HepG2 (cell line): ENCODE data around the gene TANGO2. TPM values are rescaled to one million over a fixed set of nuclear protein-coding genes. Genes with fewer than 3 reads are reported as not detected.

Experiments used
- ATAC-seq: fragments of 200-7000 bp; cut with Tn5 transposase; 3 replicates; pipeline ENCODE4 v1.9.1; 2020; ENCODE audit warnings: mild to moderate bottlenecking, moderate library complexity
- BruUV-seq: library from RNA; stranded (reverse); fragments of 400-500 nt; replicated peaks from 2 replicates; lab custom pipeline; 2021; lab: Mats Ljungman, UMichigan
- CTCF ChIA-PET: fragments of 300-600 bp; formaldehyde crosslinking; extraction: SDS; loops from one replicate; lab custom pipeline; 2021; ENCODE audit warnings: low total read pairs, inconsistent platforms, low intra/inter-chr PET ratio; lab: Yijun Ruan, JAX
- POLR2A ChIA-PET: fragments of 350-600 bp; sonication (Branson Sonifier 250); formaldehyde crosslinking; loops from one replicate; lab custom pipeline; 2020; ENCODE audit warnings: antibody characterized with exemption, inconsistent platforms; lab: Yijun Ruan, JAX
- DNase-seq: peaks from one replicate; pipeline ENCODE4 v3.0.0-alpha.2; 2015; ENCODE audit warnings: low spot score
- FAIRE-seq: peaks from 3 replicates; lab custom pipeline; 2011; peaks lifted over from hg19 to GRCh38; lab: Jason Lieb, UNC
- H2AFZ ChIP-seq: one replicate; pipeline ENCODE4 v1.6.1; 2011; ENCODE audit warnings: low read length, inconsistent platforms
- H3K27ac ChIP-seq: fragments of 300-600 bp; 3 replicates; pipeline ENCODE4 v1.8.0; 2011; ENCODE audit warnings: mixed run types, mild to moderate bottlenecking, mixed read lengths, low read length, inconsistent platforms; ENCODE audit not compliant: insufficient read depth; ENCODE audit errors: extremely low read length
- H3K27me3 ChIP-seq, 2 experiments: fragments of 200-600 bp in 1 of 2; 2 replicates in 1 of 2; 3 replicates in 1 of 2; pipeline versions ENCODE4 v1.6.0 to v1.8.0; 2011; ENCODE audit warnings: low read length in 2 of 2, mild to moderate bottlenecking in 2 of 2, moderate library complexity in 2 of 2, inconsistent platforms in 1 of 2; ENCODE audit not compliant: insufficient read depth in 2 of 2, control insufficient read depth in 1 of 2
- H3K36me3 ChIP-seq, 2 experiments: fragments of 200-600 bp in 1 of 2; replicated peaks in 1 of 2; 2 replicates in 1 of 2; 3 replicates in 1 of 2; pipeline versions ENCODE4 v1.5.1 to v1.8.0; 2011; ENCODE audit warnings: low read length in 2 of 2, inconsistent platforms in 1 of 2; ENCODE audit not compliant: insufficient read depth in 2 of 2, control insufficient read depth in 1 of 2
- H3K4me1 ChIP-seq: 2 replicates; pipeline ENCODE4 v1.5.1; 2012; ENCODE audit warnings: low read length, inconsistent platforms; ENCODE audit not compliant: insufficient read depth
- H3K4me2 ChIP-seq: 2 replicates; pipeline ENCODE4 v1.6.0; 2011; ENCODE audit warnings: low read depth, low read length, inconsistent platforms
- H3K4me3 ChIP-seq, 3 experiments: fragments of 200-600 bp in 1 of 3; sonication (generic), shearing (Covaris generic) in 1 of 3; replicated peaks in 1 of 3; 2 replicates each; pipeline ENCODE4 v1.5.1; 2011 to 2016; ENCODE audit warnings: low read length in 3 of 3, inconsistent platforms in 2 of 3, low read depth in 2 of 3, mild to moderate bottlenecking in 2 of 3, control low read depth in 1 of 3, mixed read lengths in 1 of 3; ENCODE audit not compliant: insufficient read depth in 1 of 3
- H3K79me2 ChIP-seq: one replicate; pipeline ENCODE4 v1.6.1; 2011; ENCODE audit warnings: low read length, inconsistent platforms; ENCODE audit not compliant: insufficient read depth
- H3K9ac ChIP-seq: 2 replicates; pipeline ENCODE4 v1.6.0; 2011; ENCODE audit warnings: mild to moderate bottlenecking, low read depth, low read length, inconsistent platforms; ENCODE audit not compliant: insufficient read depth
- H3K9me3 ChIP-seq: 2 replicates; pipeline ENCODE4 v1.5.1; 2012; ENCODE audit warnings: mild to moderate bottlenecking, low read length
- H4K20me1 ChIP-seq: 2 replicates; pipeline ENCODE4 v1.6.0; 2011; ENCODE audit warnings: inconsistent platforms, mild to moderate bottlenecking, low read length, moderate library complexity; ENCODE audit not compliant: insufficient read depth
- KDM5B ChIP-seq: sonication (generic); formaldehyde crosslinking; IDR thresholded peaks from 2 replicates; pipeline ENCODE4 v1.4.0; 2020; ENCODE audit warnings: missing genetic modification reagents, mild to moderate bottlenecking, borderline replicate concordance
- POLR2A ChIP-seq, 2 experiments: IDR thresholded peaks; 2 replicates each; pipeline ENCODE4 v1.6.1; 2011; ENCODE audit warnings: low read depth in 2 of 2, low read length in 2 of 2, mild to moderate bottlenecking in 1 of 2, moderate library complexity in 1 of 2; ENCODE audit not compliant: insufficient read depth in 1 of 2
- RBM39 ChIP-seq: fragments of 200-400 bp; formaldehyde crosslinking; IDR thresholded peaks from one replicate; pipeline ENCODE4 v1.6.1; 2018; ENCODE audit warnings: antibody characterized with exemption, mild to moderate bottlenecking, low read depth, low read length; ENCODE audit not compliant: poor library complexity, severe bottlenecking
- ZSCAN31 ChIP-seq: sonication (generic); formaldehyde crosslinking; IDR thresholded peaks from 2 replicates; pipeline ENCODE4 v1.5.0; 2020; ENCODE audit warnings: low read depth, mild to moderate bottlenecking, missing genetic modification reagents
- WGBS: methylation state at CpG from one replicate; pipeline ENCODE4 v1.1.6; 2017; ENCODE audit warnings: low lambda C conversion rate; 5-methylcytosine and 5-hydroxymethylcytosine counted together
- in situ Hi-C: cut with HindIII; loops from 2 replicates; pipeline ENCODE4 v1.10.0; 2017; ENCODE audit warnings: low pct_unique_long_range_greater_than_20kb; ENCODE audit not compliant: extremely low pct_ligation_motif_present
- intact Hi-C: fragments of 100-400 bp; cut with micrococcal nuclease; formaldehyde crosslinking; loops from one replicate; pipeline ENCODE4 v1.10.0; 2022; ENCODE audit not compliant: unreplicated experiment
- polyA plus RNA-seq, 8 experiments: library from polyadenylated mRNA; depleted of rRNA in 3 of 8; stranded (reverse) in 7 of 8; unstranded in 1 of 8; fragments of >200 nt; fragmentation: Illumina TruSeq in 4 of 8; extraction: Trizol in 4 of 8; gene quantifications; 2 replicates each; pipeline versions ENCODE4 v1.2.1 to v1.2.3, GENCODE V29; 2011 to 2016; ENCODE audit warnings: low read depth in 4 of 8, missing spikeins in 1 of 8, mixed read lengths in 1 of 8; ENCODE audit not compliant: insufficient read depth in 1 of 8
- total RNA-seq, 5 experiments: library from RNA; depleted of rRNA; stranded (reverse); fragments of >200 nt; fragmentation: Illumina TruSeq; extraction: Trizol; gene quantifications; 2 replicates each; pipeline ENCODE4 v1.2.3, GENCODE V29; 2016; ENCODE audit warnings: low read depth in 1 of 5
- TF ChIP-seq, protein P1 (sequence below): sonication (generic); formaldehyde crosslinking; IDR thresholded peaks from 2 replicates; pipeline ENCODE4 v1.4.0; 2020; ENCODE audit warnings: mild to moderate bottlenecking, missing genetic modification reagents

The TANGO2 gene
- total and polyA plus RNA-seq, 2 of the 13 experiments (the other 11 are each of a cell fraction or from before 2014, with no cell fraction given): 12.9 to 14.8 TPM

DNA sequence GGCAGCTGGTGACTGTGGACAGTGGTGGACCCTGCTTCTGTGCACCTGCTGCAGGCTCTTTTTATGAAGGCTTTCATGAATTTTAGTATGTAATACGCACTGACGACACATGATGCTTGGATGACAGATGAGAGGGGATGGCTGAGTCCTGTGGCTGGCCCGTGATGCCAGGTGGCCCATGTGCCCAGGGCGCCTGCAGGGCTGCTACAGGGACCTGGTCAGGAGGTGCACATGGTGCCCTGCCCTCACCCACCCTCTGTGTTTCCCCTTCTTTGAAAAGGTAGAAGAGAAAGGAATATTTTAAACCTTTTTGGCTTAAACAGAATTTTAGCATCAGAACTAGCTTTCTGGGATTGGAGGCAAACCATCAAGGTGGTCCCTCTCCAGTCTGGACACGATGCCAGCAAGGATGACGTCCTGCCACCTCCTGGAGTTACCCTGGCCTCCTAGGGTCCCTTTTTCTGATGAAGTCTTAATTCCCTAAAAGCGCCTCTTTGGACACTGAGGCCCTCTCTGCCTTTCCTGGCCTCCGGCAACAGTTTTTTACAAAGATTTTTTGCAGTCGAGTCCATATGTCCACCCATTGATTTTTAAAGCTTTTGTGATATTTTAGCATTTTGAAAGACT lies 89.6 kb downstream of the TANGO2 start:
- H3K27ac ChIP-seq: peak overlapping the region; percentile 45
- H3K79me2 ChIP-seq: peaks cover 5% of the 10 kb centered on the region
- no peak for TF ChIP-seq ZSCAN31 (CRISPR knock-in tag)
- peak in 1 of 2 experiments; percentile 5; a peak in 2 of 4 replicates for TF ChIP-seq POLR2A (IDR thresholded peaks at IDR 0.05; ENCODE audit: insufficient read depth in 1 of 2, low read depth in 2 of 2, low read length in 2 of 2)
- TF ChIP-seq, protein P1, sequence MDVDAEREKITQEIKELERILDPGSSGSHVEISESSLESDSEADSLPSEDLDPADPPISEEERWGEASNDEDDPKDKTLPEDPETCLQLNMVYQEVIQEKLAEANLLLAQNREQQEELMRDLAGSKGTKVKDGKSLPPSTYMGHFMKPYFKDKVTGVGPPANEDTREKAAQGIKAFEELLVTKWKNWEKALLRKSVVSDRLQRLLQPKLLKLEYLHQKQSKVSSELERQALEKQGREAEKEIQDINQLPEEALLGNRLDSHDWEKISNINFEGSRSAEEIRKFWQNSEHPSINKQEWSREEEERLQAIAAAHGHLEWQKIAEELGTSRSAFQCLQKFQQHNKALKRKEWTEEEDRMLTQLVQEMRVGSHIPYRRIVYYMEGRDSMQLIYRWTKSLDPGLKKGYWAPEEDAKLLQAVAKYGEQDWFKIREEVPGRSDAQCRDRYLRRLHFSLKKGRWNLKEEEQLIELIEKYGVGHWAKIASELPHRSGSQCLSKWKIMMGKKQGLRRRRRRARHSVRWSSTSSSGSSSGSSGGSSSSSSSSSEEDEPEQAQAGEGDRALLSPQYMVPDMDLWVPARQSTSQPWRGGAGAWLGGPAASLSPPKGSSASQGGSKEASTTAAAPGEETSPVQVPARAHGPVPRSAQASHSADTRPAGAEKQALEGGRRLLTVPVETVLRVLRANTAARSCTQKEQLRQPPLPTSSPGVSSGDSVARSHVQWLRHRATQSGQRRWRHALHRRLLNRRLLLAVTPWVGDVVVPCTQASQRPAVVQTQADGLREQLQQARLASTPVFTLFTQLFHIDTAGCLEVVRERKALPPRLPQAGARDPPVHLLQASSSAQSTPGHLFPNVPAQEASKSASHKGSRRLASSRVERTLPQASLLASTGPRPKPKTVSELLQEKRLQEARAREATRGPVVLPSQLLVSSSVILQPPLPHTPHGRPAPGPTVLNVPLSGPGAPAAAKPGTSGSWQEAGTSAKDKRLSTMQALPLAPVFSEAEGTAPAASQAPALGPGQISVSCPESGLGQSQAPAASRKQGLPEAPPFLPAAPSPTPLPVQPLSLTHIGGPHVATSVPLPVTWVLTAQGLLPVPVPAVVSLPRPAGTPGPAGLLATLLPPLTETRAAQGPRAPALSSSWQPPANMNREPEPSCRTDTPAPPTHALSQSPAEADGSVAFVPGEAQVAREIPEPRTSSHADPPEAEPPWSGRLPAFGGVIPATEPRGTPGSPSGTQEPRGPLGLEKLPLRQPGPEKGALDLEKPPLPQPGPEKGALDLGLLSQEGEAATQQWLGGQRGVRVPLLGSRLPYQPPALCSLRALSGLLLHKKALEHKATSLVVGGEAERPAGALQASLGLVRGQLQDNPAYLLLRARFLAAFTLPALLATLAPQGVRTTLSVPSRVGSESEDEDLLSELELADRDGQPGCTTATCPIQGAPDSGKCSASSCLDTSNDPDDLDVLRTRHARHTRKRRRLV (CRISPR knock-in tag): no peak
- TF ChIP-seq RBM39: no peak
- TF ChIP-seq KDM5B (CRISPR knock-in tag): no peak
- H3K9me3 ChIP-seq: no peaks in the 10 kb centered on the region
- H2AFZ ChIP-seq: no peak overlapping the region
- H3K27me3 ChIP-seq: no peaks in the 10 kb centered on the region
- H3K36me3 ChIP-seq: peaks cover 36 to 94% of the 10 kb centered on the region in 2 experiments
- FAIRE-seq (no peak), DNase-seq (no peak), ATAC-seq (no peak)
- peaks cover 4% of the 10 kb centered on the region; the same call in 1 of the 2 replicates for H4K20me1 ChIP-seq
- in situ Hi-C loops: no loop called here
- WGBS: over 99% methylated on average over 8 of the region's 9 CpGs
- H3K4me1 ChIP-seq: peaks cover 15% of the 10 kb centered on the region
- no peak overlapping the region for H3K9ac ChIP-seq
- H3K4me2 ChIP-seq: no peak overlapping the region
- H3K4me3 ChIP-seq: no peak overlapping the region
- ChIA-PET CTCF (no interaction called here), POLR2A (no interaction called here)
- intact Hi-C loops: no loop called here
- TSS peak; percentile 51 for BruUV-seq
